ENCODE results near the gene ATXN7L1.
A peak's percentile ranks its signal among the peaks of the same experiment; 100 is the strongest.

ATXN7L1 gene

DNA sequence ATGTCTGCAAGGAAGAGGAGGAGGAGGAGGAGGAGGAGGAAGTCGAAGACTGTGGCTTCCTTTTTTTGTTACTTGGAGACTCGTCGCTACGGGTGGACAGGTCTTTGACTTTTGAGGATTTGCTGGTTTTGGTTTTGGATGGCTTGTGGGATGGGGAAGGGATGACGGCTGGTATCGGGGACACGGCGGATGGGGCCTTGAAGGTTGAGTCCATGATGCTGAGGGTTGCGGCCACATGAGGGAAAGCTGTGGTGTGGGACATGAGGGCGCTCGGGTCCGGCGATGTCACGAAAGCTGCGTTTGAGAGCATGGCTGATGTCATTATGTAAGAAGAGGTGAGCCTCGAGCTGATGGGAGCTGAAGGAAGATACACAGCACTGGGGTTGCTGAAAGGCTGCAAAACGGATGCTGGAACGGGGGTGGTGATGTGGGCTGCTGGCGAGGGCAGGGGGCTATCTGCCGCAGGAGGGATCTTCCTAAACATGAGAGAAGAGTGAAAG lies 262.0 kb downstream of the ATXN7L1 start:
- ChIA-PET POLR2A (no interaction called here), CTCF (no interaction called here)
- Histone ChIP-seq H3K4me1 (ENCODE audit: control insufficient read depth, insufficient read depth, low read length) (no peaks in the 10 kb centered on the region), H3K27ac (ENCODE audit: extremely low read depth, low read depth, low read length) (no peak overlapping the region), H3K9me3 (ENCODE audit: control insufficient read depth, insufficient read depth, low read depth, low read length) (no peaks in the 10 kb centered on the region), H3K4me3 (ENCODE audit: low read depth, low read length) (no peak overlapping the region), H3K36me3 (ENCODE audit: control insufficient read depth in 2 of 2, insufficient read depth in 1 of 2, low read length in 2 of 2) (peaks cover 0 to 3% of the 10 kb centered on the region in 2 experiments; a peak in 1 of 3 replicates)
- TF ChIP-seq SETDB1 (IDR thresholded peaks at IDR 0.05; ENCODE audit: insufficient read length, low read length): no peak
- TF ChIP-seq, protein P1, sequence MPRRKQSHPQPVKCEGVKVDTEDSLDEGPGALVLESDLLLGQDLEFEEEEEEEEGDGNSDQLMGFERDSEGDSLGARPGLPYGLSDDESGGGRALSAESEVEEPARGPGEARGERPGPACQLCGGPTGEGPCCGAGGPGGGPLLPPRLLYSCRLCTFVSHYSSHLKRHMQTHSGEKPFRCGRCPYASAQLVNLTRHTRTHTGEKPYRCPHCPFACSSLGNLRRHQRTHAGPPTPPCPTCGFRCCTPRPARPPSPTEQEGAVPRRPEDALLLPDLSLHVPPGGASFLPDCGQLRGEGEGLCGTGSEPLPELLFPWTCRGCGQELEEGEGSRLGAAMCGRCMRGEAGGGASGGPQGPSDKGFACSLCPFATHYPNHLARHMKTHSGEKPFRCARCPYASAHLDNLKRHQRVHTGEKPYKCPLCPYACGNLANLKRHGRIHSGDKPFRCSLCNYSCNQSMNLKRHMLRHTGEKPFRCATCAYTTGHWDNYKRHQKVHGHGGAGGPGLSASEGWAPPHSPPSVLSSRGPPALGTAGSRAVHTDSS (tag by site-specific recombination; IDR thresholded peaks at IDR 0.05): 0 out of 2 replicates have a peak, but pooled peaks have one; percentile 24
- TF ChIP-seq GLI2 (tag by site-specific recombination; IDR thresholded peaks at IDR 0.05; ENCODE audit: borderline replicate concordance, low read depth): no peak
- TF ChIP-seq, protein P2, sequence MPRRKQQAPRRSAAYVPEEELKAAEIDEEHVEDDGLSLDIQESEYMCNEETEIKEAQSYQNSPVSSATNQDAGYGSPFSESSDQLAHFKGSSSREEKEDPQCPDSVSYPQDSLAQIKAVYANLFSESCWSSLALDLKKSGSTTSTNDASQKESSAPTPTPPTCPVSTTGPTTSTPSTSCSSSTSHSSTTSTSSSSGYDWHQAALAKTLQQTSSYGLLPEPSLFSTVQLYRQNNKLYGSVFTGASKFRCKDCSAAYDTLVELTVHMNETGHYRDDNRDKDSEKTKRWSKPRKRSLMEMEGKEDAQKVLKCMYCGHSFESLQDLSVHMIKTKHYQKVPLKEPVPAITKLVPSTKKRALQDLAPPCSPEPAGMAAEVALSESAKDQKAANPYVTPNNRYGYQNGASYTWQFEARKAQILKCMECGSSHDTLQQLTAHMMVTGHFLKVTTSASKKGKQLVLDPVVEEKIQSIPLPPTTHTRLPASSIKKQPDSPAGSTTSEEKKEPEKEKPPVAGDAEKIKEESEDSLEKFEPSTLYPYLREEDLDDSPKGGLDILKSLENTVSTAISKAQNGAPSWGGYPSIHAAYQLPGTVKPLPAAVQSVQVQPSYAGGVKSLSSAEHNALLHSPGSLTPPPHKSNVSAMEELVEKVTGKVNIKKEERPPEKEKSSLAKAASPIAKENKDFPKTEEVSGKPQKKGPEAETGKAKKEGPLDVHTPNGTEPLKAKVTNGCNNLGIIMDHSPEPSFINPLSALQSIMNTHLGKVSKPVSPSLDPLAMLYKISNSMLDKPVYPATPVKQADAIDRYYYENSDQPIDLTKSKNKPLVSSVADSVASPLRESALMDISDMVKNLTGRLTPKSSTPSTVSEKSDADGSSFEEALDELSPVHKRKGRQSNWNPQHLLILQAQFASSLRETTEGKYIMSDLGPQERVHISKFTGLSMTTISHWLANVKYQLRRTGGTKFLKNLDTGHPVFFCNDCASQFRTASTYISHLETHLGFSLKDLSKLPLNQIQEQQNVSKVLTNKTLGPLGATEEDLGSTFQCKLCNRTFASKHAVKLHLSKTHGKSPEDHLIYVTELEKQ (tag by site-specific recombination; IDR thresholded peaks at IDR 0.05; ENCODE audit: borderline replicate concordance): no peak

DNA sequence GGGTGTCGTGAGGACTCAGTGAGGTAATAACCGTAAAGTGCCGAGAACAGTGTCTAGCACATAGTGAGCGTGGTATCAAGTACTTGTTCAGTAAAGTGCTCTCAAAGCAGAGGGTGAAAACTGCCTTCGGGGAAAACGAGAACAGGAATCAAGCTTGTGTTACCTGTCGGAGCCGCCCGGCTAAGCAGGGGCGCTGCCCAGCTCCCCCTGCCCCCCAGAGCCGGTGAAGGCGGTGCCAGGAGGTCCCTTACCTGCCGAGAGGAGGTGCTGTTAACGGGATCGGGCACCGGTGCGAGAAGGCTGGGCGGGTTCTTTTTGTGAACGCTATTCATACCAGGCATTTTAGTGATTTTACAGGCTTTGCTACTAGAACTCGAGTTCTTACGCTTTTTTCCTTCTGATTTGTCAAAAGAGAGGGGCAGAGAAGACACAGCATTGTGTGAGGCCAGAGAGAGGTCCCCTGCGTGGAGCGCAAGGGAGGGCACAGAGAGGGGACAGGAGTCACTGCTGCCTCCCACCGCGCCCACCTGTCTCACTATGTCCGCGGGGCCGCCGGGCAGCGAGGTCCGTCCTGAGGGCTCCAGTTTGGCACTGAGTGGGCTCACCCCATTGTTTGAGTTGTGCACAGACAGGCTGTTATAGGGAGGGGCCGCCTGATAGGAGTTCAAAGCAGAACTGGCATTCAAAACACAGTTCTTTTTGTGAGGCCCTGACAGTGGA lies 262.6 kb downstream of the ATXN7L1 start:
- Histone ChIP-seq H3K4me1 (ENCODE audit: control insufficient read depth, insufficient read depth, low read length) (no peaks in the 10 kb centered on the region), H3K9me3 (ENCODE audit: control insufficient read depth, insufficient read depth, low read depth, low read length) (no peaks in the 10 kb centered on the region), H3K27ac (ENCODE audit: extremely low read depth, low read depth, low read length) (no peak overlapping the region), H3K4me3 (ENCODE audit: low read depth, low read length) (no peak overlapping the region), H3K36me3 (ENCODE audit: control insufficient read depth in 2 of 2, insufficient read depth in 1 of 2, low read length in 2 of 2) (peaks cover 0 to 3% of the 10 kb centered on the region in 2 experiments; a peak in 1 of 3 replicates)
- POLR2A ChIA-PET: no interaction called here
- CTCF ChIA-PET: no interaction called here
- TF ChIP-seq KLF9 (tag by site-specific recombination; IDR thresholded peaks at IDR 0.05; ENCODE audit: low read depth) (no peak), ZNF221 (tag by site-specific recombination; IDR thresholded peaks at IDR 0.05; ENCODE audit: borderline replicate concordance) (no peak), ZNF558 (tag by site-specific recombination; IDR thresholded peaks at IDR 0.05) (no peak), ZXDB (tag by site-specific recombination; IDR thresholded peaks at IDR 0.05) (no peak), ZNF560 (tag by site-specific recombination; IDR thresholded peaks at IDR 0.05; ENCODE audit: borderline replicate concordance) (no peak), ZNF670 (tag by site-specific recombination; IDR thresholded peaks at IDR 0.05; ENCODE audit: low read depth) (no peak), ZBTB48 (tag by site-specific recombination; IDR thresholded peaks at IDR 0.05) (no peak), ZNF514 (tag by site-specific recombination; IDR thresholded peaks at IDR 0.05) (no peak), KLF8 (tag by site-specific recombination; IDR thresholded peaks at IDR 0.05) (no peak), HOXA7 (CRISPR knock-in tag; IDR thresholded peaks at IDR 0.05; ENCODE audit: borderline replicate concordance) (no peak), TCF7L2 (IDR thresholded peaks at IDR 0.05; ENCODE audit: borderline replicate concordance, low read depth, low read length) (no peak)
- TF ChIP-seq, protein P3, sequence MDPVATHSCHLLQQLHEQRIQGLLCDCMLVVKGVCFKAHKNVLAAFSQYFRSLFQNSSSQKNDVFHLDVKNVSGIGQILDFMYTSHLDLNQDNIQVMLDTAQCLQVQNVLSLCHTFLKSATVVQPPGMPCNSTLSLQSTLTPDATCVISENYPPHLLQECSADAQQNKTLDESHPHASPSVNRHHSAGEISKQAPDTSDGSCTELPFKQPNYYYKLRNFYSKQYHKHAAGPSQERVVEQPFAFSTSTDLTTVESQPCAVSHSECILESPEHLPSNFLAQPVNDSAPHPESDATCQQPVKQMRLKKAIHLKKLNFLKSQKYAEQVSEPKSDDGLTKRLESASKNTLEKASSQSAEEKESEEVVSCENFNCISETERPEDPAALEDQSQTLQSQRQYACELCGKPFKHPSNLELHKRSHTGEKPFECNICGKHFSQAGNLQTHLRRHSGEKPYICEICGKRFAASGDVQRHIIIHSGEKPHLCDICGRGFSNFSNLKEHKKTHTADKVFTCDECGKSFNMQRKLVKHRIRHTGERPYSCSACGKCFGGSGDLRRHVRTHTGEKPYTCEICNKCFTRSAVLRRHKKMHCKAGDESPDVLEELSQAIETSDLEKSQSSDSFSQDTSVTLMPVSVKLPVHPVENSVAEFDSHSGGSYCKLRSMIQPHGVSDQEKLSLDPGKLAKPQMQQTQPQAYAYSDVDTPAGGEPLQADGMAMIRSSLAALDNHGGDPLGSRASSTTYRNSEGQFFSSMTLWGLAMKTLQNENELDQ (tag by site-specific recombination; IDR thresholded peaks at IDR 0.05; ENCODE audit: low read depth): no peak
- TF ChIP-seq, protein P4, sequence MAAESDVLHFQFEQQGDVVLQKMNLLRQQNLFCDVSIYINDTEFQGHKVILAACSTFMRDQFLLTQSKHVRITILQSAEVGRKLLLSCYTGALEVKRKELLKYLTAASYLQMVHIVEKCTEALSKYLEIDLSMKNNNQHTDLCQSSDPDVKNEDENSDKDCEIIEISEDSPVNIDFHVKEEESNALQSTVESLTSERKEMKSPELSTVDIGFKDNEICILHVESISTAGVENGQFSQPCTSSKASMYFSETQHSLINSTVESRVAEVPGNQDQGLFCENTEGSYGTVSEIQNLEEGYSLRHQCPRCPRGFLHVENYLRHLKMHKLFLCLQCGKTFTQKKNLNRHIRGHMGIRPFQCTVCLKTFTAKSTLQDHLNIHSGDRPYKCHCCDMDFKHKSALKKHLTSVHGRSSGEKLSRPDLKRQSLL (tag by site-specific recombination; IDR thresholded peaks at IDR 0.05): no peak
- TF ChIP-seq, protein P5, sequence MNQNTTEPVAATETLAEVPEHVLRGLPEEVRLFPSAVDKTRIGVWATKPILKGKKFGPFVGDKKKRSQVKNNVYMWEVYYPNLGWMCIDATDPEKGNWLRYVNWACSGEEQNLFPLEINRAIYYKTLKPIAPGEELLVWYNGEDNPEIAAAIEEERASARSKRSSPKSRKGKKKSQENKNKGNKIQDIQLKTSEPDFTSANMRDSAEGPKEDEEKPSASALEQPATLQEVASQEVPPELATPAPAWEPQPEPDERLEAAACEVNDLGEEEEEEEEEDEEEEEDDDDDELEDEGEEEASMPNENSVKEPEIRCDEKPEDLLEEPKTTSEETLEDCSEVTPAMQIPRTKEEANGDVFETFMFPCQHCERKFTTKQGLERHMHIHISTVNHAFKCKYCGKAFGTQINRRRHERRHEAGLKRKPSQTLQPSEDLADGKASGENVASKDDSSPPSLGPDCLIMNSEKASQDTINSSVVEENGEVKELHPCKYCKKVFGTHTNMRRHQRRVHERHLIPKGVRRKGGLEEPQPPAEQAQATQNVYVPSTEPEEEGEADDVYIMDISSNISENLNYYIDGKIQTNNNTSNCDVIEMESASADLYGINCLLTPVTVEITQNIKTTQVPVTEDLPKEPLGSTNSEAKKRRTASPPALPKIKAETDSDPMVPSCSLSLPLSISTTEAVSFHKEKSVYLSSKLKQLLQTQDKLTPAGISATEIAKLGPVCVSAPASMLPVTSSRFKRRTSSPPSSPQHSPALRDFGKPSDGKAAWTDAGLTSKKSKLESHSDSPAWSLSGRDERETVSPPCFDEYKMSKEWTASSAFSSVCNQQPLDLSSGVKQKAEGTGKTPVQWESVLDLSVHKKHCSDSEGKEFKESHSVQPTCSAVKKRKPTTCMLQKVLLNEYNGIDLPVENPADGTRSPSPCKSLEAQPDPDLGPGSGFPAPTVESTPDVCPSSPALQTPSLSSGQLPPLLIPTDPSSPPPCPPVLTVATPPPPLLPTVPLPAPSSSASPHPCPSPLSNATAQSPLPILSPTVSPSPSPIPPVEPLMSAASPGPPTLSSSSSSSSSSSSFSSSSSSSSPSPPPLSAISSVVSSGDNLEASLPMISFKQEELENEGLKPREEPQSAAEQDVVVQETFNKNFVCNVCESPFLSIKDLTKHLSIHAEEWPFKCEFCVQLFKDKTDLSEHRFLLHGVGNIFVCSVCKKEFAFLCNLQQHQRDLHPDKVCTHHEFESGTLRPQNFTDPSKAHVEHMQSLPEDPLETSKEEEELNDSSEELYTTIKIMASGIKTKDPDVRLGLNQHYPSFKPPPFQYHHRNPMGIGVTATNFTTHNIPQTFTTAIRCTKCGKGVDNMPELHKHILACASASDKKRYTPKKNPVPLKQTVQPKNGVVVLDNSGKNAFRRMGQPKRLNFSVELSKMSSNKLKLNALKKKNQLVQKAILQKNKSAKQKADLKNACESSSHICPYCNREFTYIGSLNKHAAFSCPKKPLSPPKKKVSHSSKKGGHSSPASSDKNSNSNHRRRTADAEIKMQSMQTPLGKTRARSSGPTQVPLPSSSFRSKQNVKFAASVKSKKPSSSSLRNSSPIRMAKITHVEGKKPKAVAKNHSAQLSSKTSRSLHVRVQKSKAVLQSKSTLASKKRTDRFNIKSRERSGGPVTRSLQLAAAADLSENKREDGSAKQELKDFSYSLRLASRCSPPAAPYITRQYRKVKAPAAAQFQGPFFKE (tag by site-specific recombination; IDR thresholded peaks at IDR 0.05; ENCODE audit: borderline replicate concordance): no peak

Measured in HEK293 (cell line).